Prostate gland (tissue), 2 donors: ENCODE measurements around the gene FDXACB1. TPM values are rescaled to one million over a fixed set of nuclear protein-coding genes. Genes with fewer than 3 reads are reported as not detected.

Experiments
- DNase-seq: peaks from one replicate; pipeline ENCODE4 v3.0.0-alpha.2; 2019; ENCODE audit warnings: low spot score
- H3K27ac ChIP-seq, 2 donors: fragments of 200-600 bp; sonication (generic); 2 replicates each; pipeline ENCODE4 v1.5.1; 2017 to 2019
- H3K27me3 ChIP-seq: fragments of 200-600 bp; sonication (generic); replicated peaks from 2 replicates; pipeline ENCODE4 v1.5.1; 2019; ENCODE audit not compliant: insufficient read depth
- H3K36me3 ChIP-seq, 2 donors: fragments of 200-600 bp; sonication (generic); 1 replicate in 1 of 2; 2 replicates in 1 of 2; pipeline versions ENCODE4 v1.5.1 to v1.8.1; 2017 to 2019
- H3K4me1 ChIP-seq: fragments of 200-600 bp; sonication (generic); replicated peaks from 2 replicates; pipeline ENCODE4 v1.5.1; 2019
- H3K4me3 ChIP-seq, 2 donors: fragments of 200-600 bp; sonication (generic); 2 replicates each; pipeline ENCODE4 v1.5.1; 2017 to 2019
- H3K9me3 ChIP-seq: fragments of 200-600 bp; sonication (generic); 2 replicates; pipeline ENCODE4 v1.5.1; 2017
- CTCF ChIP-seq, 4 experiments: fragments of 200-600 bp in 2 of 4; fragments of 450-650 bp in 2 of 4; sonication (generic) in 2 of 4; IDR thresholded peaks; 1 replicate in 3 of 4; 2 replicates in 1 of 4; pipeline ENCODE4 v1.5.1; 2016 to 2019; ENCODE audit warnings: antibody characterized with exemption in 4 of 4, mild to moderate bottlenecking in 2 of 4, moderate library complexity in 2 of 4
- POLR2A ChIP-seq: fragments of 450-650 bp; IDR thresholded peaks from one replicate; pipeline ENCODE4 v1.6.1; 2016; ENCODE audit warnings: antibody characterized with exemption, mild to moderate bottlenecking
- POLR2AphosphoS5 ChIP-seq: sonication (generic); formaldehyde crosslinking; IDR thresholded peaks from one replicate; pipeline ENCODE4 v1.6.1; 2017; ENCODE audit warnings: antibody characterized with exemption
- WGBS: methylation state at CpG from one replicate; pipeline ENCODE4 v1.1.5; 2018; 5-methylcytosine and 5-hydroxymethylcytosine counted together
- intact Hi-C: fragments of 100-400 bp; cut with DNase I; formaldehyde crosslinking; loops from one replicate; pipeline ENCODE4 v1.14.2; 2022
- total RNA-seq, 2 donors: library from RNA; depleted of rRNA; stranded (reverse); fragments of >200 nt; gene quantifications; one replicate each; pipeline ENCODE4 v1.1.0, GENCODE V29; 2016

The FDXACB1 gene
- total RNA-seq, 2 donors from 2014 or later, result 2.7 to 7.6 TPM

GRCh38 chr11:111913031-111913861, 34.3 kb upstream of the FDXACB1 start:
- peaks cover 15% of the 10 kb centered on the region for H3K4me1 ChIP-seq

GRCh38 chr11:111912535-111912934, 33.6 kb upstream of the FDXACB1 start, which contains the start of gene HSPB2:
Gene HSPB2 (plus strand): TSS chr11:111912734. CDS start chr11:111912830, 96 bp downstream.
- Histone ChIP-seq H3K4me3 (peak within 1 kb of the TSS; percentile 31 to 33), H3K4me1 (peaks cover 15% of the 10 kb centered on the region), H3K9me3 (no peaks in the 10 kb centered on the region), H3K27ac (peak within 1 kb of the TSS; percentile 92 to 95), H3K36me3 (no peaks in the 10 kb centered on the region), H3K27me3 (no peaks in the 10 kb centered on the region)
- no peak for TF ChIP-seq POLR2AphosphoS5
- DNase-seq, result no peak
- 16% methylated on average over 23 of the region's 26 CpGs for WGBS
- intact Hi-C loops, result loop anchor here (2.0 kb wide), 1 partner anchor 66 kb away; no protein-coding TSS in a partner anchor

More at GRCh38 chr11:111913031-111913861, 34.3 kb upstream of the FDXACB1 start:
- Histone ChIP-seq H3K36me3 (no peaks in the 10 kb centered on the region), H3K4me3 (peak overlapping the region; percentile 31 to 33), H3K27ac (peak overlapping the region; percentile 92 to 95), H3K27me3 (no peaks in the 10 kb centered on the region), H3K9me3 (no peaks in the 10 kb centered on the region)
- TF ChIP-seq POLR2AphosphoS5, result no peak
- no peak for TF ChIP-seq CTCF (IDR thresholded peaks at IDR 0.05)
- no peak for TF ChIP-seq POLR2A
- no peak for DNase-seq
- 56% methylated on average over 24 of the region's 24 CpGs for WGBS
- intact Hi-C loops, result loop anchor here (2.0 kb wide), 1 partner anchor 66 kb away; no protein-coding TSS in a partner anchor

GRCh38 chr11:111911563-111912401, 32.8 kb upstream of the FDXACB1 start, which contains the start of gene CRYAB:
Gene CRYAB (minus strand): TSS chr11:111911770. CDS start chr11:111911724, 46 bp downstream.
- 24% methylated on average over 17 of the region's 17 CpGs for WGBS
- intact Hi-C loops, result loop anchor here (1.0 to 2.0 kb wide), 2 partner anchors 32 to 67 kb away; partner anchors contain the start of genes CFAP68 and FDXACB1
- peak within 1 kb of the TSS; percentile 31 to 33 for H3K4me3 ChIP-seq

GRCh38 chr11:111910676-111911562, 32.0 kb upstream of the FDXACB1 start:
- TF ChIP-seq POLR2A (no peak), CTCF (IDR thresholded peaks at IDR 0.05) (no peak), POLR2AphosphoS5 (no peak)
- Histone ChIP-seq H3K4me1 (peaks cover 15% of the 10 kb centered on the region), H3K4me3 (peak overlapping the region; percentile 31 to 33), H3K27me3 (no peaks in the 10 kb centered on the region), H3K27ac (peak overlapping the region; percentile 92 to 95), H3K9me3 (no peaks in the 10 kb centered on the region), H3K36me3 (no peaks in the 10 kb centered on the region)
- 39% methylated on average over 9 of the region's 9 CpGs for WGBS
- no peak for DNase-seq
- intact Hi-C loops, result loop anchor here (1.0 kb wide), 1 partner anchor 32 kb away; the partner anchor contains the start of genes CFAP68 and FDXACB1

More at GRCh38 chr11:111911563-111912401, 32.8 kb upstream of the FDXACB1 start, which contains the start of gene CRYAB:
- H3K9me3 ChIP-seq, result no peaks in the 10 kb centered on the region
- H3K27me3 ChIP-seq, result no peaks in the 10 kb centered on the region
- DNase-seq, result peak; percentile 96
- H3K36me3 ChIP-seq, result no peaks in the 10 kb centered on the region
- H3K27ac ChIP-seq, result peak within 1 kb of the TSS; percentile 92 to 95
- peaks cover 15% of the 10 kb centered on the region for H3K4me1 ChIP-seq
- TF ChIP-seq CTCF (IDR thresholded peaks at IDR 0.05), result no peak
- TF ChIP-seq POLR2A, result peak; percentile 57
- peak; percentile 95 for TF ChIP-seq POLR2AphosphoS5
